ENCODE data around the gene LCE1D.

The LCE1D gene

GRCh38 chr1:152842556-152842955 is 46.0 kb downstream of the LCE1D start, which contains the start of gene LCE6A:
LCE6A (plus strand) TSS chr1:152842856; CDS start chr1:152843521, 665 bp downstream.
- H3K4me3 ChIP-seq (ENCODE audit: control insufficient read depth, low read depth, low read length), result no peak within 1 kb of the TSS
- no peak for DNase-seq (ENCODE audit: low read depth)
- TF ChIP-seq CTCF (conservative IDR thresholded peaks at IDR 0.05; ENCODE audit: control insufficient read depth, insufficient read depth, low read depth, low read length), result no peak
